Activated naive CD4-positive, alpha-beta T cell treated with anti-CD3 and anti-CD28 coated beads for 36 hours (primary cell): ENCODE results near the gene FREM3. TPM values are rescaled to one million over a fixed set of nuclear protein-coding genes. Genes with fewer than 3 reads are reported as not detected.

Experiments
- CTCF ChIA-PET: fragments of 350-600 bp; sonication (Branson Sonifier 250); formaldehyde crosslinking; loops from one replicate; lab custom pipeline; 2021; ENCODE audit warnings: antibody characterized with exemption; lab: Charles Lee
- DNase-seq: peaks from one replicate; pipeline ENCODE4 v3.0.0-alpha.2; 2020
- H3K27ac Mint-ChIP-seq: one replicate; pipeline ENCODE4 v1.8.0; 2021; ENCODE audit warnings: mild to moderate bottlenecking, mixed read lengths
- H3K27me3 Mint-ChIP-seq: one replicate; pipeline ENCODE4 v1.8.0; 2021; ENCODE audit warnings: low read depth, mixed read lengths
- H3K36me3 Mint-ChIP-seq: one replicate; pipeline ENCODE4 v1.8.0; 2021; ENCODE audit warnings: low read depth, mixed read lengths
- H3K4me1 Mint-ChIP-seq: one replicate; pipeline ENCODE4 v1.8.0; 2021; ENCODE audit warnings: low read depth, mixed read lengths
- H3K4me3 Mint-ChIP-seq: one replicate; pipeline ENCODE4 v1.8.0; 2021; ENCODE audit warnings: mild to moderate bottlenecking, moderate library complexity, mixed read lengths
- H3K9me3 Mint-ChIP-seq: one replicate; pipeline ENCODE4 v1.8.0; 2021; ENCODE audit warnings: mixed read lengths
- intact Hi-C: fragments of 100-400 bp; cut with micrococcal nuclease; formaldehyde crosslinking; loops from one replicate; pipeline ENCODE4 v1.15.1; 2023
- total RNA-seq, 2 experiments: library from RNA; stranded (reverse); gene quantifications; one replicate each; pipeline ENCODE4 v1.2.3, GENCODE V29; 2021

The FREM3 gene
- total RNA-seq, 2 experiments from 2014 or later = not detected

GRCh38 chr4:143609492-143609891, 91.0 kb downstream of the FREM3 start:
- Mint-ChIP-seq H3K4me3 (no peak overlapping the region), H3K9me3 (no peaks in the 10 kb centered on the region), H3K4me1 (no peaks in the 10 kb centered on the region), H3K27me3 (peaks cover 3% of the 10 kb centered on the region), H3K36me3 (no peaks in the 10 kb centered on the region), H3K27ac (no peak overlapping the region)
- no peak for DNase-seq
- CTCF ChIA-PET = no interaction called here
- intact Hi-C loops = no loop called here

GRCh38 chr4:143606480-143606879, 94.0 kb downstream of the FREM3 start:
- intact Hi-C loops = no loop called here
- Mint-ChIP-seq H3K36me3 (no peaks in the 10 kb centered on the region), H3K4me1 (no peaks in the 10 kb centered on the region), H3K27me3 (no peaks in the 10 kb centered on the region), H3K4me3 (no peak overlapping the region), H3K9me3 (no peaks in the 10 kb centered on the region), H3K27ac (no peak overlapping the region)
- no peak for DNase-seq
- CTCF ChIA-PET = no interaction called here

GRCh38 chr4:143599827-143600226, 100.6 kb downstream of the FREM3 start:
- no peaks in the 10 kb centered on the region for H3K36me3 Mint-ChIP-seq
- intact Hi-C loops = no loop called here
- no peak for DNase-seq
- no peak overlapping the region for H3K4me3 Mint-ChIP-seq
- no peaks in the 10 kb centered on the region for H3K9me3 Mint-ChIP-seq
- H3K27ac Mint-ChIP-seq = no peak overlapping the region
- H3K27me3 Mint-ChIP-seq = no peaks in the 10 kb centered on the region
- no peaks in the 10 kb centered on the region for H3K4me1 Mint-ChIP-seq
- CTCF ChIA-PET = no interaction called here

- Mint-ChIP-seq H3K36me3 (peaks cover 3% of the 10 kb centered on the region), H3K4me1 (no peaks in the 10 kb centered on the region), H3K27me3 (peaks cover 2% of the 10 kb centered on the region), H3K4me3 (no peak overlapping the region), H3K9me3 (peaks cover 5% of the 10 kb centered on the region), H3K27ac (no peak overlapping the region)
- intact Hi-C loops = no loop called here
- DNase-seq = no peak
- CTCF ChIA-PET = no interaction called here
Observed at GRCh38 chr4:143598816-143599215, 101.7 kb downstream of the FREM3 start.

GRCh38 chr4:143597276-143597675, 103.2 kb downstream of the FREM3 start:
- DNase-seq = no peak
- Mint-ChIP-seq H3K9me3 (peaks cover 5% of the 10 kb centered on the region), H3K36me3 (peaks cover 3% of the 10 kb centered on the region), H3K4me1 (no peaks in the 10 kb centered on the region), H3K27ac (no peak overlapping the region), H3K27me3 (peaks cover 2% of the 10 kb centered on the region), H3K4me3 (no peak overlapping the region)
- CTCF ChIA-PET = no interaction called here
- intact Hi-C loops = no loop called here

GRCh38 chr4:143587703-143588102, 112.8 kb downstream of the FREM3 start:
- CTCF ChIA-PET = no interaction called here
- DNase-seq = no peak
- H3K9me3 Mint-ChIP-seq = peaks cover 21% of the 10 kb centered on the region
- H3K36me3 Mint-ChIP-seq = peaks cover 5% of the 10 kb centered on the region
- no peaks in the 10 kb centered on the region for H3K4me1 Mint-ChIP-seq
- H3K27me3 Mint-ChIP-seq = no peaks in the 10 kb centered on the region
- intact Hi-C loops = no loop called here
- H3K4me3 Mint-ChIP-seq = no peak overlapping the region
- no peak overlapping the region for H3K27ac Mint-ChIP-seq

- Mint-ChIP-seq H3K36me3 (peaks cover 4% of the 10 kb centered on the region), H3K4me3 (no peak overlapping the region), H3K27me3 (no peaks in the 10 kb centered on the region), H3K27ac (no peak overlapping the region), H3K4me1 (no peaks in the 10 kb centered on the region), H3K9me3 (peaks cover 18% of the 10 kb centered on the region)
- intact Hi-C loops = no loop called here
- CTCF ChIA-PET = no interaction called here
- DNase-seq = no peak
Observed at GRCh38 chr4:143586080-143586479, 114.4 kb downstream of the FREM3 start.

- H3K4me1 Mint-ChIP-seq = no peaks in the 10 kb centered on the region
- DNase-seq = no peak
- H3K36me3 Mint-ChIP-seq = peaks cover 4% of the 10 kb centered on the region
- CTCF ChIA-PET = no interaction called here
- H3K27me3 Mint-ChIP-seq = no peaks in the 10 kb centered on the region
- H3K4me3 Mint-ChIP-seq = no peak overlapping the region
- H3K27ac Mint-ChIP-seq = no peak overlapping the region
- intact Hi-C loops = no loop called here
- H3K9me3 Mint-ChIP-seq = peaks cover 18% of the 10 kb centered on the region
Observed at GRCh38 chr4:143585548-143585947, 114.9 kb downstream of the FREM3 start.

GRCh38 chr4:143581331-143581946, 119.0 kb downstream of the FREM3 start:
- Mint-ChIP-seq H3K36me3 (peaks cover 7% of the 10 kb centered on the region), H3K4me3 (no peak overlapping the region), H3K27ac (no peak overlapping the region), H3K4me1 (no peaks in the 10 kb centered on the region), H3K9me3 (peaks cover 15% of the 10 kb centered on the region), H3K27me3 (no peaks in the 10 kb centered on the region)
- CTCF ChIA-PET = interaction anchor here (1.0 kb wide), 1 partner anchor 23 kb away, joined by 5 read pairs; no protein-coding TSS in a partner anchor
- DNase-seq = no peak
- intact Hi-C loops = no loop called here

- Mint-ChIP-seq H3K36me3 (peaks cover 7% of the 10 kb centered on the region), H3K4me1 (no peaks in the 10 kb centered on the region), H3K9me3 (no peaks in the 10 kb centered on the region), H3K27me3 (no peaks in the 10 kb centered on the region), H3K27ac (no peak overlapping the region), H3K4me3 (no peak overlapping the region)
- CTCF ChIA-PET = no interaction called here
- DNase-seq = no peak
- intact Hi-C loops = no loop called here
Observed at GRCh38 chr4:143575331-143575730, 125.1 kb downstream of the FREM3 start.

GRCh38 chr4:143564472-143564871, 136.0 kb downstream of the FREM3 start:
- H3K4me1 Mint-ChIP-seq = peaks cover 28% of the 10 kb centered on the region
- DNase-seq = no peak
- no peaks in the 10 kb centered on the region for H3K27me3 Mint-ChIP-seq
- H3K27ac Mint-ChIP-seq = no peak overlapping the region
- CTCF ChIA-PET = no interaction called here
- H3K36me3 Mint-ChIP-seq = peaks cover 16% of the 10 kb centered on the region
- peaks cover 2% of the 10 kb centered on the region for H3K9me3 Mint-ChIP-seq
- H3K4me3 Mint-ChIP-seq = no peak overlapping the region
- intact Hi-C loops = no loop called here

- peak overlapping the region; percentile 93 for H3K4me3 Mint-ChIP-seq
- H3K9me3 Mint-ChIP-seq = no peaks in the 10 kb centered on the region
- CTCF ChIA-PET = interaction anchor here (0.8 to 2.7 kb wide), 3 partner anchors 13 to 30 kb away, joined by 3 to 16 read pairs (median 5); no protein-coding TSS in a partner anchor
- no peak overlapping the region for H3K27ac Mint-ChIP-seq
- H3K27me3 Mint-ChIP-seq = no peaks in the 10 kb centered on the region
- DNase-seq = peak; percentile 13
- intact Hi-C loops = loop anchor here (1.0 to 5.0 kb wide), 6 partner anchors 46 to 584 kb away; partner anchors contain the start of genes FREM3 and SMARCA5
- H3K36me3 Mint-ChIP-seq = no peaks in the 10 kb centered on the region
- H3K4me1 Mint-ChIP-seq = peaks cover 32% of the 10 kb centered on the region
Observed at GRCh38 chr4:143559757-143560147, 140.7 kb downstream of the FREM3 start.
